Ishikawa (cell line): ENCODE measurements around the gene UBE2I.

Experiments
- EP300 ChIP-seq: IDR thresholded peaks from 2 replicates; pipeline ENCODE4 v1.6.1; 2012; ENCODE audit warnings: borderline replicate concordance
- MAX ChIP-seq: IDR thresholded peaks from 2 replicates; pipeline ENCODE4 v1.6.1; 2012
- NFIC ChIP-seq: IDR thresholded peaks from 2 replicates; pipeline ENCODE4 v1.6.1; 2012
- TAF1 ChIP-seq: IDR thresholded peaks from 2 replicates; pipeline ENCODE4 v1.6.1; 2012; ENCODE audit warnings: low read depth, mild to moderate bottlenecking
- YY1 ChIP-seq: IDR thresholded peaks from 2 replicates; pipeline ENCODE4 v1.6.1; 2012; ENCODE audit warnings: low read depth
- TF ChIP-seq, protein P1 (sequence below): IDR thresholded peaks from 2 replicates; pipeline ENCODE4 v1.6.1; 2012; ENCODE audit warnings: low read depth, mild to moderate bottlenecking
- TF ChIP-seq, protein P2 (sequence below): IDR thresholded peaks from 2 replicates; pipeline ENCODE4 v1.6.1; 2012

GRCh38 chr16:1319041-1319440, 9.6 kb downstream of the UBE2I start:
- TF ChIP-seq NFIC (no peak), MAX (no peak), TAF1 (no peak), EP300 (no peak), YY1 (no peak)
- TF ChIP-seq, protein P1, sequence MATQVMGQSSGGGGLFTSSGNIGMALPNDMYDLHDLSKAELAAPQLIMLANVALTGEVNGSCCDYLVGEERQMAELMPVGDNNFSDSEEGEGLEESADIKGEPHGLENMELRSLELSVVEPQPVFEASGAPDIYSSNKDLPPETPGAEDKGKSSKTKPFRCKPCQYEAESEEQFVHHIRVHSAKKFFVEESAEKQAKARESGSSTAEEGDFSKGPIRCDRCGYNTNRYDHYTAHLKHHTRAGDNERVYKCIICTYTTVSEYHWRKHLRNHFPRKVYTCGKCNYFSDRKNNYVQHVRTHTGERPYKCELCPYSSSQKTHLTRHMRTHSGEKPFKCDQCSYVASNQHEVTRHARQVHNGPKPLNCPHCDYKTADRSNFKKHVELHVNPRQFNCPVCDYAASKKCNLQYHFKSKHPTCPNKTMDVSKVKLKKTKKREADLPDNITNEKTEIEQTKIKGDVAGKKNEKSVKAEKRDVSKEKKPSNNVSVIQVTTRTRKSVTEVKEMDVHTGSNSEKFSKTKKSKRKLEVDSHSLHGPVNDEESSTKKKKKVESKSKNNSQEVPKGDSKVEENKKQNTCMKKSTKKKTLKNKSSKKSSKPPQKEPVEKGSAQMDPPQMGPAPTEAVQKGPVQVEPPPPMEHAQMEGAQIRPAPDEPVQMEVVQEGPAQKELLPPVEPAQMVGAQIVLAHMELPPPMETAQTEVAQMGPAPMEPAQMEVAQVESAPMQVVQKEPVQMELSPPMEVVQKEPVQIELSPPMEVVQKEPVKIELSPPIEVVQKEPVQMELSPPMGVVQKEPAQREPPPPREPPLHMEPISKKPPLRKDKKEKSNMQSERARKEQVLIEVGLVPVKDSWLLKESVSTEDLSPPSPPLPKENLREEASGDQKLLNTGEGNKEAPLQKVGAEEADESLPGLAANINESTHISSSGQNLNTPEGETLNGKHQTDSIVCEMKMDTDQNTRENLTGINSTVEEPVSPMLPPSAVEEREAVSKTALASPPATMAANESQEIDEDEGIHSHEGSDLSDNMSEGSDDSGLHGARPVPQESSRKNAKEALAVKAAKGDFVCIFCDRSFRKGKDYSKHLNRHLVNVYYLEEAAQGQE = no peak
- TF ChIP-seq, protein P2, sequence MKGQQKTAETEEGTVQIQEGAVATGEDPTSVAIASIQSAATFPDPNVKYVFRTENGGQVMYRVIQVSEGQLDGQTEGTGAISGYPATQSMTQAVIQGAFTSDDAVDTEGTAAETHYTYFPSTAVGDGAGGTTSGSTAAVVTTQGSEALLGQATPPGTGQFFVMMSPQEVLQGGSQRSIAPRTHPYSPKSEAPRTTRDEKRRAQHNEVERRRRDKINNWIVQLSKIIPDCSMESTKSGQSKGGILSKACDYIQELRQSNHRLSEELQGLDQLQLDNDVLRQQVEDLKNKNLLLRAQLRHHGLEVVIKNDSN = no peak
